WERI-Rb-1 (cell line): ENCODE measurements around the gene ATP10D.
"Not testable (repeated sequence)": the region's sequence is repeated elsewhere in the genome, so short reads cannot be mapped to it uniquely, and the experiment has no call there.

Source experiments
- DNase-seq: peaks from one replicate; pipeline ENCODE4 v3.0.0-alpha.2; 2020
- H3K27ac ChIP-seq: fragments of 250-450 bp; sonication (Bioruptor Pico); 2 replicates; pipeline ENCODE4 v1.5.1; 2020; ENCODE audit warnings: mild to moderate bottlenecking, moderate library complexity
- H3K27me3 ChIP-seq: fragments of 250-450 bp; sonication (Bioruptor Pico); 2 replicates; pipeline ENCODE4 v1.5.1; 2021; ENCODE audit warnings: mild to moderate bottlenecking, low read depth, moderate library complexity; ENCODE audit not compliant: insufficient read depth, severe bottlenecking
- H3K36me3 ChIP-seq: fragments of 250-450 bp; sonication (Bioruptor Pico); 2 replicates; pipeline ENCODE4 v1.5.1; 2020; ENCODE audit warnings: mild to moderate bottlenecking, moderate library complexity
- H3K4me3 ChIP-seq: 2 replicates; pipeline ENCODE4 v1.5.1; 2011; ENCODE audit warnings: low read depth, mild to moderate bottlenecking, control low read depth, low read length
- H3K9me3 ChIP-seq: fragments of 250-450 bp; sonication (Bioruptor Pico); 2 replicates; pipeline ENCODE4 v1.5.1; 2021; ENCODE audit warnings: mild to moderate bottlenecking, moderate library complexity; ENCODE audit not compliant: severe bottlenecking
- CTCF ChIP-seq: IDR thresholded peaks from 2 replicates; pipeline ENCODE4 v1.5.1; 2011; ENCODE audit warnings: low read depth, mild to moderate bottlenecking, control low read depth, inconsistent platforms, low read length

The ATP10D gene

GRCh38 chr4:47482326-47482725, 2.7 kb upstream of the ATP10D start:
- Histone ChIP-seq H3K4me3 (no peak overlapping the region), H3K36me3 (no peaks in the 10 kb centered on the region), H3K9me3 (no peaks in the 10 kb centered on the region), H3K27ac (no peak overlapping the region), H3K27me3 (no peaks in the 10 kb centered on the region)
- no peak for TF ChIP-seq CTCF
- no peak for DNase-seq

GRCh38 chr4:47483745-47484144, 1.3 kb upstream of the ATP10D start:
- Histone ChIP-seq H3K36me3 (no peaks in the 10 kb centered on the region), H3K9me3 (no peaks in the 10 kb centered on the region), H3K27ac (no peak overlapping the region), H3K27me3 (no peaks in the 10 kb centered on the region), H3K4me3 (no peak overlapping the region)
- no peak for DNase-seq
- TF ChIP-seq CTCF = no peak

- no peak for TF ChIP-seq CTCF
- DNase-seq = no peak
- Histone ChIP-seq H3K27ac (no peak overlapping the region), H3K9me3 (no peaks in the 10 kb centered on the region), H3K36me3 (no peaks in the 10 kb centered on the region), H3K27me3 (no peaks in the 10 kb centered on the region), H3K4me3 (no peak overlapping the region)
Measured at GRCh38 chr4:47484168-47484567, 907 bp upstream of the ATP10D start.

GRCh38 chr4:47485768-47486167, 693 bp downstream of the ATP10D start:
- Histone ChIP-seq H3K27me3 (no peaks in the 10 kb centered on the region), H3K4me3 (peak overlapping the region; percentile 72), H3K36me3 (no peaks in the 10 kb centered on the region), H3K27ac (no peak overlapping the region), H3K9me3 (no peaks in the 10 kb centered on the region)
- no peak for DNase-seq
- no peak for TF ChIP-seq CTCF

- Histone ChIP-seq H3K27me3 (no peaks in the 10 kb centered on the region), H3K9me3 (no peaks in the 10 kb centered on the region), H3K4me3 (peak overlapping the region; percentile 72), H3K27ac (no peak overlapping the region), H3K36me3 (no peaks in the 10 kb centered on the region)
- TF ChIP-seq CTCF = no peak
- DNase-seq = no peak
Measured at GRCh38 chr4:47486231-47486673, 1.2 kb downstream of the ATP10D start.

GRCh38 chr4:47486727-47487126, 1.7 kb downstream of the ATP10D start:
- H3K4me3 ChIP-seq, H3K27ac ChIP-seq, H3K36me3 ChIP-seq, H3K27me3 ChIP-seq, H3K9me3 ChIP-seq, DNase-seq: not testable (repeated sequence)
